Measurements from ENCODE around the gene RPS2.

The RPS2 gene

GRCh38 chr16:1989209-1990100, 24.8 kb upstream of the RPS2 start, which contains the start of gene SYNGR3:
TSS of gene SYNGR3 (plus strand) at chr16:1989970. CDS start at chr16:1990103, 133 bp downstream.
- H3K9me3 ChIP-seq (ENCODE audit: insufficient read depth, low read length): no peaks in the 10 kb centered on the region
- no peak for TF ChIP-seq EZH2phosphoT487 (IDR thresholded peaks at IDR 0.05; ENCODE audit: low read depth)
- TF ChIP-seq, protein P1, sequence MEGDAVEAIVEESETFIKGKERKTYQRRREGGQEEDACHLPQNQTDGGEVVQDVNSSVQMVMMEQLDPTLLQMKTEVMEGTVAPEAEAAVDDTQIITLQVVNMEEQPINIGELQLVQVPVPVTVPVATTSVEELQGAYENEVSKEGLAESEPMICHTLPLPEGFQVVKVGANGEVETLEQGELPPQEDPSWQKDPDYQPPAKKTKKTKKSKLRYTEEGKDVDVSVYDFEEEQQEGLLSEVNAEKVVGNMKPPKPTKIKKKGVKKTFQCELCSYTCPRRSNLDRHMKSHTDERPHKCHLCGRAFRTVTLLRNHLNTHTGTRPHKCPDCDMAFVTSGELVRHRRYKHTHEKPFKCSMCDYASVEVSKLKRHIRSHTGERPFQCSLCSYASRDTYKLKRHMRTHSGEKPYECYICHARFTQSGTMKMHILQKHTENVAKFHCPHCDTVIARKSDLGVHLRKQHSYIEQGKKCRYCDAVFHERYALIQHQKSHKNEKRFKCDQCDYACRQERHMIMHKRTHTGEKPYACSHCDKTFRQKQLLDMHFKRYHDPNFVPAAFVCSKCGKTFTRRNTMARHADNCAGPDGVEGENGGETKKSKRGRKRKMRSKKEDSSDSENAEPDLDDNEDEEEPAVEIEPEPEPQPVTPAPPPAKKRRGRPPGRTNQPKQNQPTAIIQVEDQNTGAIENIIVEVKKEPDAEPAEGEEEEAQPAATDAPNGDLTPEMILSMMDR (IDR thresholded peaks at IDR 0.05; ENCODE audit: low read depth, low read length): no peak
- H3K36me3 ChIP-seq (replicated peaks; ENCODE audit: low read depth, low read length): peaks cover 14% of the 10 kb centered on the region
- H3K9ac ChIP-seq (ENCODE audit: low read length): peak within 1 kb of the TSS; percentile 9; the same call in 1 of the 2 replicates
- H3K4me1 ChIP-seq (ENCODE audit: low read length): peaks cover 15% of the 10 kb centered on the region
- H3K4me2 ChIP-seq (ENCODE audit: low read length): peak within 1 kb of the TSS; percentile 66
- no peak within 1 kb of the TSS for H2AFZ ChIP-seq (ENCODE audit: low read depth, low read length)
- peak within 1 kb of the TSS; percentile 77 for H3K4me3 ChIP-seq (ENCODE audit: low read length)
- no peaks in the 10 kb centered on the region for H4K20me1 ChIP-seq (ENCODE audit: insufficient read depth, low read length)
- H3K27me3 ChIP-seq (ENCODE audit: low read depth, low read length): no peaks in the 10 kb centered on the region
- H3K27ac ChIP-seq (ENCODE audit: low read length): no peak within 1 kb of the TSS
- H3K79me2 ChIP-seq (ENCODE audit: low read length): peaks cover 12% of the 10 kb centered on the region

GRCh38 chr16:1987198-1987597, 22.6 kb upstream of the RPS2 start:
- Histone ChIP-seq H4K20me1 (ENCODE audit: insufficient read depth, low read length) (no peaks in the 10 kb centered on the region), H3K4me2 (ENCODE audit: low read length) (no peak overlapping the region), H3K79me2 (ENCODE audit: low read length) (peaks cover 12% of the 10 kb centered on the region), H3K4me1 (ENCODE audit: low read length) (peaks cover 15% of the 10 kb centered on the region), H2AFZ (ENCODE audit: low read depth, low read length) (no peak overlapping the region), H3K27me3 (ENCODE audit: low read depth, low read length) (no peaks in the 10 kb centered on the region), H3K9me3 (ENCODE audit: insufficient read depth, low read length) (no peaks in the 10 kb centered on the region), H3K36me3 (replicated peaks; ENCODE audit: low read depth, low read length) (peaks cover 14% of the 10 kb centered on the region), H3K9ac (ENCODE audit: low read length) (no peak overlapping the region), H3K4me3 (ENCODE audit: low read length) (no peak overlapping the region), H3K27ac (ENCODE audit: low read length) (no peak overlapping the region)
- TF ChIP-seq, protein P1 (IDR thresholded peaks at IDR 0.05; ENCODE audit: low read depth, low read length): no peak

GRCh38 chr16:1985466-1986150, 21.0 kb upstream of the RPS2 start:
- H3K9ac ChIP-seq (ENCODE audit: low read length): peak overlapping the region; percentile 88
- no peak for TF ChIP-seq EZH2phosphoT487 (IDR thresholded peaks at IDR 0.05; ENCODE audit: low read depth)
- TF ChIP-seq, protein P1 (IDR thresholded peaks at IDR 0.05; ENCODE audit: low read depth, low read length): no peak
- H3K27ac ChIP-seq (ENCODE audit: low read length): no peak overlapping the region
- peaks cover 14% of the 10 kb centered on the region for H3K36me3 ChIP-seq (replicated peaks; ENCODE audit: low read depth, low read length)
- H3K4me2 ChIP-seq (ENCODE audit: low read length): peak overlapping the region; percentile 98
- no peak overlapping the region for H2AFZ ChIP-seq (ENCODE audit: low read depth, low read length)
- peaks cover 11% of the 10 kb centered on the region for H3K4me1 ChIP-seq (ENCODE audit: low read length)
- no peaks in the 10 kb centered on the region for H3K9me3 ChIP-seq (ENCODE audit: insufficient read depth, low read length)
- H3K27me3 ChIP-seq (ENCODE audit: low read depth, low read length): no peaks in the 10 kb centered on the region
- H4K20me1 ChIP-seq (ENCODE audit: insufficient read depth, low read length): no peaks in the 10 kb centered on the region
- H3K4me3 ChIP-seq (ENCODE audit: low read length): peak overlapping the region; percentile 95
- H3K79me2 ChIP-seq (ENCODE audit: low read length): peaks cover 12% of the 10 kb centered on the region
